NCI-H1048 (cell line): Measurements from ENCODE around the gene CHD5.
"Not testable (repeated sequence)": the region's sequence is repeated elsewhere in the genome, so short reads cannot be mapped to it uniquely, and the experiment has no call there.

Source experiments
- DNase-seq: peaks from one replicate; lab custom pipeline; 2025; lab: John Stamatoyannopoulos, UW

CHD5 gene

GRCh38 chr1:6083801-6084446, 96.2 kb downstream of the CHD5 start:
- DNase-seq: no peak

- no peak for DNase-seq
Measured at GRCh38 chr1:6083385-6083784, 96.7 kb downstream of the CHD5 start.

GRCh38 chr1:6082430-6082971, 97.6 kb downstream of the CHD5 start:
- no peak for DNase-seq

- no peak for DNase-seq
Measured at GRCh38 chr1:6081901-6082300, 98.2 kb downstream of the CHD5 start.

- no peak for DNase-seq
Measured at GRCh38 chr1:6080469-6080868, 99.7 kb downstream of the CHD5 start.

- no peak for DNase-seq
Measured at GRCh38 chr1:6077919-6078318, 102.2 kb downstream of the CHD5 start.

GRCh38 chr1:6077506-6077905, 102.6 kb downstream of the CHD5 start:
- DNase-seq: no peak

GRCh38 chr1:6077061-6077460, 103.1 kb downstream of the CHD5 start:
- DNase-seq: not testable (repeated sequence)

GRCh38 chr1:6075748-6076147, 104.4 kb downstream of the CHD5 start:
- no peak for DNase-seq

- DNase-seq: no peak
Measured at GRCh38 chr1:6074192-6074901, 105.8 kb downstream of the CHD5 start.

- no peak for DNase-seq
Measured at GRCh38 chr1:6073480-6074053, 106.6 kb downstream of the CHD5 start.

GRCh38 chr1:6072774-6073479, 107.2 kb downstream of the CHD5 start:
- DNase-seq: no peak

- DNase-seq: no peak
Measured at GRCh38 chr1:6071219-6071618, 108.9 kb downstream of the CHD5 start.

- no peak for DNase-seq
Measured at GRCh38 chr1:6070450-6070974, 109.6 kb downstream of the CHD5 start.

- DNase-seq: no peak
Measured at GRCh38 chr1:6069573-6069972, 110.5 kb downstream of the CHD5 start.

GRCh38 chr1:6068932-6069331, 111.2 kb downstream of the CHD5 start:
- no peak for DNase-seq

GRCh38 chr1:6068073-6068472, 112.0 kb downstream of the CHD5 start:
- no peak for DNase-seq

GRCh38 chr1:6066680-6067079, 113.4 kb downstream of the CHD5 start:
- DNase-seq: no peak

- DNase-seq: no peak
Measured at GRCh38 chr1:6065093-6065858, 114.8 kb downstream of the CHD5 start.

GRCh38 chr1:6063532-6064053, 116.5 kb downstream of the CHD5 start:
- DNase-seq: not testable (repeated sequence)

GRCh38 chr1:6062670-6063069, 117.5 kb downstream of the CHD5 start:
- DNase-seq: no peak
